ENCODE measurements around the gene ZCWPW1. TPM values are rescaled to one million over a fixed set of nuclear protein-coding genes. Genes with fewer than 3 reads are reported as not detected.

Gene ZCWPW1
- total RNA-seq = 1.8 and 2.0 TPM in 2 replicates
- long read RNA-seq = 0 reads

- Mint-ChIP-seq H3K36me3 (ENCODE audit: low read depth) (peaks cover 15% of the 10 kb centered on the region), H3K9me3 (no peaks in the 10 kb centered on the region), H3K27ac (ENCODE audit: unreplicated experiment) (peak within 1 kb of the TSS; percentile 100), H3K4me1 (peaks cover 38% of the 10 kb centered on the region), H3K27me3 (ENCODE audit: low read depth) (peaks cover 23% of the 10 kb centered on the region), H3K4me3 (peak within 1 kb of the TSS; percentile 97)
- TF ChIP-seq CTCF (conservative IDR thresholded peaks at IDR 0.05) = no peak
- peak; percentile 86 for DNase-seq (ENCODE audit: low read depth, low spot score)
Observed at GRCh38 chr7:100428199-100428966, at the start of gene ZCWPW1. ZCWPW1 (minus strand) TSS chr7:100428703; CDS start chr7:100420649, 8,054 bp downstream.

GRCh38 chr7:100477871-100478267 lies 49.4 kb upstream of the ZCWPW1 start:
- Mint-ChIP-seq H3K9me3 (no peaks in the 10 kb centered on the region), H3K4me3 (peak overlapping the region; percentile 93), H3K36me3 (ENCODE audit: low read depth) (no peaks in the 10 kb centered on the region)

GRCh38 chr7:100476903-100477870 lies 48.7 kb upstream of the ZCWPW1 start:
- Mint-ChIP-seq H3K27ac (ENCODE audit: unreplicated experiment) (no peak overlapping the region), H3K4me1 (peaks cover 32% of the 10 kb centered on the region), H3K27me3 (ENCODE audit: low read depth) (no peaks in the 10 kb centered on the region), H3K36me3 (ENCODE audit: low read depth) (no peaks in the 10 kb centered on the region), H3K9me3 (no peaks in the 10 kb centered on the region), H3K4me3 (peak overlapping the region; percentile 88)
- no peak for TF ChIP-seq CTCF (conservative IDR thresholded peaks at IDR 0.05)
- DNase-seq (ENCODE audit: low read depth, low spot score) = no peak

More at GRCh38 chr7:100477871-100478267, 49.4 kb upstream of the ZCWPW1 start:
- no peak for DNase-seq (ENCODE audit: low read depth, low spot score)
- no peak overlapping the region for H3K27ac Mint-ChIP-seq (ENCODE audit: unreplicated experiment)
- peaks cover 36% of the 10 kb centered on the region for H3K4me1 Mint-ChIP-seq
- TF ChIP-seq CTCF (conservative IDR thresholded peaks at IDR 0.05) = no peak
- no peaks in the 10 kb centered on the region for H3K27me3 Mint-ChIP-seq (ENCODE audit: low read depth)

GRCh38 chr7:100476101-100476780 lies 47.7 kb upstream of the ZCWPW1 start:
- Mint-ChIP-seq H3K36me3 (ENCODE audit: low read depth) (no peaks in the 10 kb centered on the region), H3K27ac (ENCODE audit: unreplicated experiment) (peak overlapping the region; percentile 96), H3K4me1 (peaks cover 29% of the 10 kb centered on the region), H3K4me3 (peak overlapping the region; percentile 88), H3K27me3 (ENCODE audit: low read depth) (no peaks in the 10 kb centered on the region), H3K9me3 (no peaks in the 10 kb centered on the region)
- no peak for TF ChIP-seq CTCF (conservative IDR thresholded peaks at IDR 0.05)
- no peak for DNase-seq (ENCODE audit: low read depth, low spot score)

- DNase-seq (ENCODE audit: low read depth, low spot score) = no peak
Observed at GRCh38 chr7:100475549-100475948, 47.0 kb upstream of the ZCWPW1 start.

More at GRCh38 chr7:100475549-100475948, 47.0 kb upstream of the ZCWPW1 start:
- Mint-ChIP-seq H3K36me3 (ENCODE audit: low read depth) (no peaks in the 10 kb centered on the region), H3K27ac (ENCODE audit: unreplicated experiment) (peak overlapping the region; percentile 96), H3K4me1 (peaks cover 29% of the 10 kb centered on the region), H3K27me3 (ENCODE audit: low read depth) (no peaks in the 10 kb centered on the region), H3K4me3 (peak overlapping the region; percentile 88), H3K9me3 (no peaks in the 10 kb centered on the region)
- TF ChIP-seq CTCF (conservative IDR thresholded peaks at IDR 0.05) = no peak

Measured in neural crest cell (in vitro differentiated cells).